Hematopoietic multipotent progenitor cell treated with erythropoietin and hydrocortisone succinate and interleukin-3 and kit ligand, for 6 days (in vitro differentiated cells): ENCODE results near the gene METAP2.
A peak's percentile ranks its signal among the peaks of the same experiment; 100 is the strongest.
"Not testable (repeated sequence)": the region's sequence is repeated elsewhere in the genome, so short reads cannot be mapped to it uniquely, and the experiment has no call there.

ENCODE experiments used
- DNase-seq: peaks from one replicate; pipeline ENCODE4 v3.0.0-alpha.2; 2015

The METAP2 gene

GRCh38 chr12:95463050-95463449 is 10.9 kb upstream of the METAP2 start:
- peak; percentile 94 for DNase-seq

GRCh38 chr12:95463776-95464175 is 10.2 kb upstream of the METAP2 start:
- peak; percentile 62 for DNase-seq

DNA sequence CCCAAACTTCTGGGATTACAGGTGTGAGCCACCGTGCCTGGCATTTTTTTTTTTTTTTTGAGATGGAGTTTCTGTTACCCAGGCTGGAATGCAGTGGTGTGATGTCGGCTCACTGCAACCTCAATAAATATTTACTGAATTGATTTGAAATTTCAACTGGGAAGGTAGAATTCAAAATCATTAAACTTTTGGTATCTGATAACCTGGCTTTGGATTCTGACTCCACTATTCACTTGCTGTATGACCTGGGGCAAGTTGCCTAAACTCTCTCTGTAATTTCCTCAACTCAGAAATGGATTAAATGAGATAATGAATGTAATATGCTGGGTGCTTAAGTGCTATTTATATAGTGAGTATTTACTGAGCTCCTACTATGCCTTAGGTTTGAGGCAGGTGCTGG is 8.7 kb upstream of the METAP2 start:
- DNase-seq, result no peak

GRCh38 chr12:95470300-95470699 is 3.7 kb upstream of the METAP2 start:
- no peak for DNase-seq

GRCh38 chr12:95473231-95473883 is 595 bp upstream of the METAP2 start:
- DNase-seq, result peak; percentile 72

DNA sequence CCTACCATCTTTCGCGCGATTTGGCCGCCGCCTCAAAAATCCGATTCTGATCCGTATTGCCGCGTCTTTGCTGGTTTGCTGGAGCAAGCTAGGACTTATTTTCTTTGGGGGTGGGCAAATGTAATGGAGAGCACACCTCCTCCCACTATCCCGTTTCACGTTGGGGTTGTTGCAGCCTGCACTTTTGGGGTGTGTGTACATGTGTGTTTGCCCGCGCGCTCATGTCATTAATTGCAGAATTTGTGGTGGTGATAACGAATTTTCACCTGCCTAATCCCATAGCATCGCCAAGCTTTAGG is 657 bp downstream of the METAP2 start:
- peak; percentile 46 for DNase-seq

DNA sequence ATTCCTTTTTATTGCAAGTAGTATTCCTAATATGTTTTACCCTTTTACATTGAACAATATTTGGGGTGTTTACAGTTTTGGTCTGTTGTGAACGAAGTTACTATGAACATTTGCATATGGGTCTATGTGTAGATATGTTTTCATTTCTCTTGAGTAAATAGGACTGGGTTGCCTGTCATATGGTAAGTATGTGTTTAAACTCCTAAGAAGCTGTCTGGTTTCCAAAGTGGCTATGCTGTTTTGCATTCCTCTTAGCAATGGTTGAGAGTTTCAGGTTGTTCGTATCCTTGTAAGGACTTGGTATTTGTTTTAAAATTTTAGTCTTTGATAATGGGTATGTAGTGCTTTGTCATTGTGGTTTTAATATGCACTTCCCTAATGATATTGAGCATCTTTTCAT is 6.3 kb downstream of the METAP2 start:
- peak; percentile 33 for DNase-seq

GRCh38 chr12:95481072-95481471 is 7.1 kb downstream of the METAP2 start:
- peak; percentile 22 for DNase-seq

DNA sequence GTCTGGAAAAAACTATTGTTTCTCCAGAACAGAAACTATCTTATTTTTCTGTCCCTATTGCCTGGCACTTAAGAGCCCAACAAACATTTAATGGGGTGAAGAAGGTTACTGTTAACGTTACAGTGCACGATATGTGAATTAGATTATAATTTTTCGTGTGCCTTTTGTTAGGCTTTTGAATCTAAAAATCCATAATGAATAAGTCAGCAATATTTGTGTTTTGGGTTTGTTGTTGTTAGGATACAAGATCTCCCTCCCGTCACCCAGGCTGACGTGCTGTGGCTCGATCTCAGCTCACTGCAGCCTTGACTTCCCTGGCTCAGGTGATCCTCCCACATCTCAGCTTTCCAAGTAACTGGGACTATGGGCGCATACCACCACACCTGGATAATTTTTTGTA is 7.9 kb downstream of the METAP2 start:
- no peak for DNase-seq

DNA sequence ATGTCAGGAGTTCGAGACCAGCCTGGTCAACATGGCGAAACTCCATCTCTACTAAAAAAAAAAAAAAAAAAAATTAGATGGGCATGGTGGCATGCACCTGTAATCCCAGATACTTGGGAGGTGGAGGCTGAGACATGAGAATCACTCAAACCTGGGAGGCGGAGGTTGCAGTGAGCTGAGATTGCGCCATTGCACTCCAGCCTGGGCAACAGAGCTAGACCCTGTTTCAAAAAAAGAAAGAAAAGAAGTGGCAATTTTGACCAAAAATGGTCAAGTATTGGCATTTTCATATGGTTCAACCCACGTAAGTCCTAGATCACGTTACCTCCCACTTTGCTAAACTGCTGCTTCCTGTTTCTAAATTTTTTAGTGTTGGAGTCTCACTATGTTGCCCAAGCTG is 8.6 kb downstream of the METAP2 start:
- DNase-seq, result not testable (repeated sequence)

GRCh38 chr12:95484524-95484923 is 10.6 kb downstream of the METAP2 start:
- DNase-seq, result no peak

DNA sequence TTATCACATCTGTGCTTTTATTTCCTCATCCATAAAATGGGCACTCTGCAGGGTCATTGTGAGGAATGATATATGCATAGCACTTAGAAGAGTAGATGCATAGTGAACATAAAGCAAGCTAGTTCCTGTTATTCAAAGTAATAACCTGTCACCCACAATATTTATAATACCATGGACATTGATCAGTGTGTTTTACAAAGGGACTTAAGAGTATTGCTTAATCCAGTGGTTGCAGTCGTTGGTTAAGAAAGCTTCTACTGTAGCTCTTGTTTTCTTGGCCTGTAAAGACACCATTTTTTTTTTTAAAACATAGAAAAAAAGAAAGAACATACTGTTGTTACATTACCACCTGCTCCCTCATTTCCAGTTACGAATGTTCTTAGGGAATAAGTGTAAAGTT is 13.1 kb downstream of the METAP2 start:
- DNase-seq, result peak; percentile 23

GRCh38 chr12:95492462-95492861 is 18.5 kb downstream of the METAP2 start:
- no peak for DNase-seq

DNA sequence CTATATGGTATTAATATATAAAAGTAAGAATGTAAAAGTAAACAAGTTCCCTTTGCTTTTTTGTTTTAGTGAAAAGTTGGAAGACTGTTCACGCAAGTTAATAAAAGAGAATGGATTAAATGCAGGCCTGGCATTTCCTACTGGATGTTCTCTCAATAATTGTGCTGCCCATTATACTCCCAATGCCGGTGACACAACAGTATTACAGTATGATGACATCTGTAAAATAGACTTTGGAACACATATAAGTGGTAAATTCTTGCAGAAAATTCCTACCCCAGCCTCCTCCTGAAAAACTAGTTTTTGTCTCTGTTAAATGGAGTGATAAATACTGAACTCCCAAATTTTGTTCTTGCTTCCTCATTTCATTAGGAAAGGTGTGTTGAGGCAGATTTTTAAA is 20.9 kb downstream of the METAP2 start:
- no peak for DNase-seq

GRCh38 chr12:95495433-95495832 is 21.5 kb downstream of the METAP2 start:
- no peak for DNase-seq

- no peak for DNase-seq
These were observed 23.1 kb downstream of the METAP2 start for GRCh38 chr12:95497031-95497430.

- no peak for DNase-seq
These were observed 25.0 kb downstream of the METAP2 start for GRCh38 chr12:95498968-95499367.

- DNase-seq, result peak; percentile 41
These were observed 25.8 kb downstream of the METAP2 start for GRCh38 chr12:95499772-95500171.

GRCh38 chr12:95504140-95504539 is 30.2 kb downstream of the METAP2 start:
- no peak for DNase-seq

DNA sequence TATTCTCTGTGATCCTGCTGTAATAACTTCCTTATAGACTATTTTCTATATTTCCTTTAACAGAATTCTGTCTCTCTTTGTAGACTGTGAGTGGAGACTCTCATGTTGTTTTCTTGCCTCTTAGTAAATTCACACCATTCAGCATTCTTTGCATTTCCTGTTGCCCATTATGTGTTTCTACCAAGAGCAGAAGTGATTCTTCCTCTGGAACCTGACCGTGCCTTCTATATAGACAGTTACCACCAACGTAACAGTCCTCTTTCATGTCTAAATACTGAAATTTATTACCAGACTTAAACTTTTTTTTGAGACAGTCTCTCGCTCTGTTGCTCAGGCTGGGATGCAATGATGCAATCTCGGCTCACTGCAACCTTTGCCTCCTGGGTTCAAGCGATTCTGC is 31.1 kb downstream of the METAP2 start:
- no peak for DNase-seq

- no peak for DNase-seq
These were observed 33.0 kb downstream of the METAP2 start for GRCh38 chr12:95506707-95507523.

DNA sequence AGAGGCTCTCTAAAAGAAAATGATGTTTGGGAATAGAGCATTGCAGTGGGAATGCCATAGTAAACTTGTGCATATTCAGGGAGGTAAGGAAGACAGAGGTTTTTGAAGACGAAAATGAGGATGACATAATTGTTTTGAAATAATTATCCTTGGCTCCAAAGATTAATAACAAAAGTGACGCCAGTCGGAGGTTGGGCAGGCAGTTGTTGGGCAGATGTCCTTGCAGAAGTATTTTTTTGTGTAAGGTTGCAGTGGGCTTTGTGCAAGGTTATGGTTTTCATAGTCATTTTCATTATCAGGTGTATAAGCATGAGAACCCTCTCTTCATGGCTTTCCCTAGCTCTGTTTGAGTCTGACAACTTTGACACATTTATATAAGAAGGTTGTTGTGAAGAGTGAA is 35.3 kb downstream of the METAP2 start:
- DNase-seq, result no peak

DNA sequence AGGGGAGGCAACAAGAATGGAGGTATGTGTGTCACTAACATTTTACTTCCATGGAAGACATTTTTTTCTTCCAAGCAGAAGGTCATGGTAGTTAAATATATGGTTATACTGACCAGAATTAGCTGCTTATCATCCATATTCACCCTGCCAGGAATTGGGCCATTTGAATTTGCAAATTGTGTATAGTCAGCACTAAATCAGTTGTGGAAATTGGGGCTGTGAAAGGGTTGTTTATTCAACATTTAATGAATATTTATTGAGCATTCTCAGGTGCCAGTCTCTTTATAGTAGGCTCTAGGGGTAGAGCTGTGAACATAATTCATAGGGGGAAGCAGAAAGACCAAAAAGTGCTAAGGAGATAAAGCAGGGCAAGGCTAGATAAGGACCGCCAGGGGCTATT is 38.0 kb downstream of the METAP2 start:
- no peak for DNase-seq

DNA sequence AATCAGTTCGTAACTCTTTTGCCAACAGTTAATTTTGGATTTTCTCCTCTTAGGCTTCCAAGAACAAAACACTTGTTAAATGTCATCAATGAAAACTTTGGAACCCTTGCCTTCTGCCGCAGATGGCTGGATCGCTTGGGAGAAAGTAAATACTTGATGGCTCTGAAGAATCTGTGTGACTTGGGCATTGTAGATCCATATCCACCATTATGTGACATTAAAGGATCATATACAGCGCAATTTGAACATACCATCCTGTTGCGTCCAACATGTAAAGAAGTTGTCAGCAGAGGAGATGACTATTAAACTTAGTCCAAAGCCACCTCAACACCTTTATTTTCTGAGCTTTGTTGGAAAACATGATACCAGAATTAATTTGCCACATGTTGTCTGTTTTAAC is 39.6 kb downstream of the METAP2 start:
- no peak for DNase-seq

- no peak for DNase-seq
These were observed 41.2 kb downstream of the METAP2 start for GRCh38 chr12:95515197-95515596.
